HEK293 (cell line): ENCODE results near the gene EIF4EBP2.

Experiments
- CTCF ChIA-PET: fragments of 350-600 bp; formaldehyde crosslinking; extraction: SDS; loops from one replicate; lab custom pipeline; 2021; ENCODE audit warnings: antibody characterized with exemption; lab: Yijun Ruan, JAX
- POLR2A ChIA-PET: fragments of 300-600 bp; formaldehyde crosslinking; extraction: SDS; loops from one replicate; lab custom pipeline; 2020; ENCODE audit warnings: antibody characterized with exemption, inconsistent platforms; lab: Yijun Ruan, JAX
- H3K27ac ChIP-seq: fragments of 200-500 bp; sonication (Bioruptor generic); 2 replicates; pipeline ENCODE4 v1.5.1; 2014; ENCODE audit warnings: low read depth, low read length, control low read depth, inconsistent platforms; ENCODE audit errors: extremely low read depth
- H3K36me3 ChIP-seq, 2 experiments: fragments of 200-500 bp in 1 of 2; sonication (Bioruptor generic) in 1 of 2; 1 replicate in 1 of 2; 2 replicates in 1 of 2; pipeline ENCODE4 v1.5.1; 2014 to 2017; ENCODE audit warnings: inconsistent platforms in 2 of 2, low read length in 2 of 2; ENCODE audit not compliant: control insufficient read depth in 2 of 2, insufficient read depth in 1 of 2
- H3K4me1 ChIP-seq: fragments of 200-500 bp; sonication (Bioruptor generic); 2 replicates; pipeline ENCODE4 v1.5.1; 2014; ENCODE audit warnings: mild to moderate bottlenecking, low read length, inconsistent platforms; ENCODE audit not compliant: control insufficient read depth, insufficient read depth
- H3K4me3 ChIP-seq: 2 replicates; pipeline ENCODE4 v1.5.1; 2011; ENCODE audit warnings: low read depth, mild to moderate bottlenecking, control low read depth, low read length, moderate library complexity
- H3K9me3 ChIP-seq: fragments of 200-500 bp; sonication (Bioruptor generic); 2 replicates; pipeline ENCODE4 v1.5.1; 2014; ENCODE audit warnings: low read depth, low read length, inconsistent platforms; ENCODE audit not compliant: control insufficient read depth, insufficient read depth
- ATF2 ChIP-seq: fragments of 450-650 bp; formaldehyde crosslinking; IDR thresholded peaks from 2 replicates; pipeline ENCODE4 v1.5.1; 2016; ENCODE audit warnings: missing biosample characterization, missing genetic modification characterization, low read depth
- CTCF ChIP-seq: fragments of 450-650 bp; formaldehyde crosslinking; IDR thresholded peaks from 2 replicates; pipeline ENCODE4 v1.5.1; 2016; ENCODE audit warnings: missing biosample characterization, missing genetic modification characterization
- EGR2 ChIP-seq: fragments of 450-650 bp; formaldehyde crosslinking; IDR thresholded peaks from 2 replicates; pipeline ENCODE4 v1.5.1; 2016; ENCODE audit warnings: low read depth, missing biosample characterization, missing genetic modification characterization
- IKZF3 ChIP-seq: fragments of 450-650 bp; IDR thresholded peaks from 2 replicates; pipeline ENCODE4 v1.5.0; 2018; ENCODE audit warnings: missing biosample characterization, mild to moderate bottlenecking, missing genetic modification characterization, moderate library complexity
- KLF7 ChIP-seq: fragments of 450-650 bp; formaldehyde crosslinking; IDR thresholded peaks from 2 replicates; pipeline ENCODE4 v1.5.1; 2016; ENCODE audit warnings: missing biosample characterization, missing genetic modification characterization, borderline replicate concordance
- SETDB1 ChIP-seq: IDR thresholded peaks from one replicate; pipeline ENCODE4 v1.6.1; 2017; ENCODE audit warnings: mild to moderate bottlenecking, low read length, moderate library complexity, mixed read lengths; ENCODE audit not compliant: insufficient read length
- TSHZ1 ChIP-seq: fragments of 450-650 bp; formaldehyde crosslinking; IDR thresholded peaks from 2 replicates; pipeline ENCODE4 v1.5.1; 2016; ENCODE audit warnings: missing biosample characterization, missing genetic modification characterization, borderline replicate concordance
- ZBTB49 ChIP-seq: fragments of 450-650 bp; formaldehyde crosslinking; IDR thresholded peaks from 2 replicates; pipeline ENCODE4 v1.5.1; 2016; ENCODE audit warnings: missing biosample characterization, missing genetic modification characterization, low read depth
- ZNF140 ChIP-seq: fragments of 450-650 bp; formaldehyde crosslinking; IDR thresholded peaks from 2 replicates; pipeline ENCODE4 v1.5.1; 2016; ENCODE audit warnings: missing biosample characterization, missing genetic modification characterization
- ZNF157 ChIP-seq: fragments of 450-650 bp; formaldehyde crosslinking; IDR thresholded peaks from 2 replicates; pipeline ENCODE4 v1.5.1; 2016; ENCODE audit warnings: missing biosample characterization, missing genetic modification characterization
- ZNF175 ChIP-seq: fragments of 450-650 bp; formaldehyde crosslinking; IDR thresholded peaks from 2 replicates; pipeline ENCODE4 v1.5.1; 2016; ENCODE audit warnings: missing biosample characterization, missing genetic modification characterization
- ZNF211 ChIP-seq: fragments of 450-650 bp; formaldehyde crosslinking; IDR thresholded peaks from 2 replicates; pipeline ENCODE4 v1.5.1; 2016; ENCODE audit warnings: low read depth, missing biosample characterization, missing genetic modification characterization
- ZNF391 ChIP-seq: fragments of 450-650 bp; formaldehyde crosslinking; IDR thresholded peaks from 2 replicates; pipeline ENCODE4 v1.5.1; 2016; ENCODE audit warnings: low read depth, missing biosample characterization, missing genetic modification characterization, borderline replicate concordance
- ZNF473 ChIP-seq: fragments of 450-650 bp; formaldehyde crosslinking; IDR thresholded peaks from 2 replicates; pipeline ENCODE4 v1.5.1; 2017; ENCODE audit warnings: missing biosample characterization, missing genetic modification characterization
- ZNF692 ChIP-seq: fragments of 450-650 bp; formaldehyde crosslinking; IDR thresholded peaks from 2 replicates; pipeline ENCODE4 v1.5.1; 2016; ENCODE audit warnings: missing biosample characterization, missing genetic modification characterization
- ZNF785 ChIP-seq: fragments of 450-650 bp; formaldehyde crosslinking; IDR thresholded peaks from 2 replicates; pipeline ENCODE4 v1.5.1; 2016; ENCODE audit warnings: missing biosample characterization, missing genetic modification characterization
- ZSCAN30 ChIP-seq: fragments of 450-650 bp; IDR thresholded peaks from 2 replicates; pipeline ENCODE4 v1.5.1; 2018; ENCODE audit warnings: missing biosample characterization, mild to moderate bottlenecking, missing genetic modification characterization, moderate library complexity

The EIF4EBP2 gene

GRCh38 chr10:70432101-70432500 is 28.2 kb downstream of the EIF4EBP2 start:
- H3K27ac ChIP-seq: no peak overlapping the region
- TF ChIP-seq ZNF473 (tag by site-specific recombination): no peak
- TF ChIP-seq ZNF211: no peak
- no peak for TF ChIP-seq ZNF391 (tag by site-specific recombination)
- no peak for TF ChIP-seq ZNF175 (tag by site-specific recombination)
- TF ChIP-seq ZNF692 (tag by site-specific recombination): no peak
- no peaks in the 10 kb centered on the region for H3K9me3 ChIP-seq
- no peaks in the 10 kb centered on the region for H3K4me1 ChIP-seq
- ChIA-PET POLR2A (interaction anchor here (1.1 kb wide), 1 partner anchor 11 kb away, joined by 3 read pairs; no protein-coding TSS in a partner anchor), CTCF (interaction anchor here (3.5 kb wide), 1 partner anchor 29 kb away, joined by 17 read pairs; no protein-coding TSS in a partner anchor)
- peaks cover 3 to 32% of the 10 kb centered on the region in 2 experiments; a peak in 2 of 3 replicates for H3K36me3 ChIP-seq
- H3K4me3 ChIP-seq: no peak overlapping the region

- Histone ChIP-seq H3K4me3 (no peak overlapping the region), H3K4me1 (no peaks in the 10 kb centered on the region), H3K9me3 (no peaks in the 10 kb centered on the region), H3K27ac (no peak overlapping the region), H3K36me3 (peaks cover 3 to 26% of the 10 kb centered on the region in 2 experiments; a peak in 2 of 3 replicates)
- ChIA-PET POLR2A (no interaction called here), CTCF (interaction anchor here (0.7 to 3.5 kb wide), 3 partner anchors 29 to 48 kb away, joined by 3 to 17 read pairs (median 4); no protein-coding TSS in a partner anchor)
- TF ChIP-seq EGR2 (tag by site-specific recombination) (0 out of 2 replicates have a peak, but pooled peaks have one; percentile 17), IKZF3 (tag by site-specific recombination) (no peak)
Measured at GRCh38 chr10:70432561-70433263, 28.8 kb downstream of the EIF4EBP2 start.

GRCh38 chr10:70433581-70434280 is 29.8 kb downstream of the EIF4EBP2 start:
- Histone ChIP-seq H3K36me3 (peaks cover 3 to 16% of the 10 kb centered on the region in 2 experiments; a peak in 2 of 3 replicates), H3K27ac (no peak overlapping the region), H3K4me1 (no peaks in the 10 kb centered on the region), H3K9me3 (no peaks in the 10 kb centered on the region), H3K4me3 (no peak overlapping the region)
- ChIA-PET CTCF (interaction anchor here (0.6 to 1.5 kb wide), 2 partner anchors 46 to 305 kb away, joined by 3 to 4 read pairs; no protein-coding TSS in a partner anchor), POLR2A (no interaction called here)
- TF ChIP-seq TSHZ1 (tag by site-specific recombination): no peak
- TF ChIP-seq ATF2 (tag by site-specific recombination): no peak
- no peak for TF ChIP-seq KLF7 (tag by site-specific recombination)
- TF ChIP-seq ZBTB49: no peak
- no peak for TF ChIP-seq ZSCAN30 (tag by site-specific recombination)
- TF ChIP-seq ZNF140: no peak
- no peak for TF ChIP-seq ZNF157 (tag by site-specific recombination)
- TF ChIP-seq CTCF (tag by site-specific recombination): no peak
- TF ChIP-seq SETDB1: no peak
- TF ChIP-seq ZNF785 (tag by site-specific recombination): no peak
